Measurements from ENCODE around the gene LRRTM4.
A peak's percentile ranks its signal among the peaks of the same experiment; 100 is the strongest.

LRRTM4 gene

GRCh38 chr2:76977846-76978727 is 544.1 kb downstream of the LRRTM4 start:
- no peak overlapping the region for H3K4me3 ChIP-seq (ENCODE audit: low read length)
- TF ChIP-seq CTCF (IDR thresholded peaks at IDR 0.05; ENCODE audit: insufficient read depth, low read depth, low read length, missing control alignments), result no peak
- no peak for DNase-seq (ENCODE audit: low read depth)

- no peak overlapping the region for H3K4me3 ChIP-seq (ENCODE audit: low read length)
- no peak for DNase-seq (ENCODE audit: low read depth)
- no peak for TF ChIP-seq CTCF (IDR thresholded peaks at IDR 0.05; ENCODE audit: insufficient read depth, low read depth, low read length, missing control alignments)
Observed at GRCh38 chr2:76975752-76976151, 546.4 kb downstream of the LRRTM4 start.

- no peak overlapping the region for H3K4me3 ChIP-seq (ENCODE audit: low read length)
- TF ChIP-seq CTCF (IDR thresholded peaks at IDR 0.05; ENCODE audit: insufficient read depth, low read depth, low read length, missing control alignments), result no peak
- DNase-seq (ENCODE audit: low read depth), result no peak
Observed at GRCh38 chr2:76973610-76974009, 548.6 kb downstream of the LRRTM4 start.

- DNase-seq (ENCODE audit: low read depth), result no peak
- H3K4me3 ChIP-seq (ENCODE audit: low read length), result no peak overlapping the region
- no peak for TF ChIP-seq CTCF (IDR thresholded peaks at IDR 0.05; ENCODE audit: insufficient read depth, low read depth, low read length, missing control alignments)
Observed at GRCh38 chr2:76965772-76966171, 556.4 kb downstream of the LRRTM4 start.

GRCh38 chr2:76958749-76959148 is 563.4 kb downstream of the LRRTM4 start:
- DNase-seq (ENCODE audit: low read depth), result peak; percentile 14
- TF ChIP-seq CTCF (IDR thresholded peaks at IDR 0.05; ENCODE audit: insufficient read depth, low read depth, low read length, missing control alignments), result no peak
- H3K4me3 ChIP-seq (ENCODE audit: low read length), result no peak overlapping the region

GRCh38 chr2:76953733-76954347 is 568.3 kb downstream of the LRRTM4 start:
- TF ChIP-seq CTCF (IDR thresholded peaks at IDR 0.05; ENCODE audit: insufficient read depth, low read depth, low read length, missing control alignments), result peak; percentile 82
- DNase-seq (ENCODE audit: low read depth), result peak; percentile 48
- no peak overlapping the region for H3K4me3 ChIP-seq (ENCODE audit: low read length)

Data from epithelial cell of esophagus (primary cell).